ENCODE results near the gene DOK6. TPM values are rescaled to one million over a fixed set of nuclear protein-coding genes. Genes with fewer than 3 reads are reported as not detected.

DOK6 gene
- total and polyA plus RNA-seq, 8 donors = 0.15 to 1.3 (median 0.33) TPM

- ATAC-seq (no peak), DNase-seq (no peak), FAIRE-seq (no peak)
- intact Hi-C loops (cut with DNase I) = no loop called here
- Histone ChIP-seq H3K9me3 (no peaks in the 10 kb centered on the region), H3K4me3 (no peak overlapping the region), H3K27me3 (no peaks in the 10 kb centered on the region), H3K36me3 (no peaks in the 10 kb centered on the region), H3K27ac (no peak overlapping the region), H3K4me1 (no peaks in the 10 kb centered on the region)
- 95 to 96% methylated on average over 5 of the region's 5 CpGs for WGBS, 2 donors
- TF ChIP-seq, protein P1, sequence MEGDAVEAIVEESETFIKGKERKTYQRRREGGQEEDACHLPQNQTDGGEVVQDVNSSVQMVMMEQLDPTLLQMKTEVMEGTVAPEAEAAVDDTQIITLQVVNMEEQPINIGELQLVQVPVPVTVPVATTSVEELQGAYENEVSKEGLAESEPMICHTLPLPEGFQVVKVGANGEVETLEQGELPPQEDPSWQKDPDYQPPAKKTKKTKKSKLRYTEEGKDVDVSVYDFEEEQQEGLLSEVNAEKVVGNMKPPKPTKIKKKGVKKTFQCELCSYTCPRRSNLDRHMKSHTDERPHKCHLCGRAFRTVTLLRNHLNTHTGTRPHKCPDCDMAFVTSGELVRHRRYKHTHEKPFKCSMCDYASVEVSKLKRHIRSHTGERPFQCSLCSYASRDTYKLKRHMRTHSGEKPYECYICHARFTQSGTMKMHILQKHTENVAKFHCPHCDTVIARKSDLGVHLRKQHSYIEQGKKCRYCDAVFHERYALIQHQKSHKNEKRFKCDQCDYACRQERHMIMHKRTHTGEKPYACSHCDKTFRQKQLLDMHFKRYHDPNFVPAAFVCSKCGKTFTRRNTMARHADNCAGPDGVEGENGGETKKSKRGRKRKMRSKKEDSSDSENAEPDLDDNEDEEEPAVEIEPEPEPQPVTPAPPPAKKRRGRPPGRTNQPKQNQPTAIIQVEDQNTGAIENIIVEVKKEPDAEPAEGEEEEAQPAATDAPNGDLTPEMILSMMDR (IDR thresholded peaks at IDR 0.05) = no peak
These were observed 363.1 kb downstream of the DOK6 start for GRCh38 chr18:69763821-69764220.

GRCh38 chr18:69770238-69770637, 369.6 kb downstream of the DOK6 start:
- H3K4me3 ChIP-seq = no peak overlapping the region
- WGBS, 2 donors = 41 to 46% methylated on average over 4 of the region's 4 CpGs
- no peaks in the 10 kb centered on the region for H3K4me1 ChIP-seq
- ATAC-seq (no peak), DNase-seq (no peak), FAIRE-seq (no peak)
- intact Hi-C loops (cut with DNase I) = no loop called here
- H3K27me3 ChIP-seq = no peaks in the 10 kb centered on the region
- no peak overlapping the region for H3K27ac ChIP-seq
- no peaks in the 10 kb centered on the region for H3K36me3 ChIP-seq
- no peaks in the 10 kb centered on the region for H3K9me3 ChIP-seq
- TF ChIP-seq, protein P1 (IDR thresholded peaks at IDR 0.05) = no peak

GRCh38 chr18:69774831-69775230, 374.1 kb downstream of the DOK6 start:
- ATAC-seq = no peak
- TF ChIP-seq, protein P1 (IDR thresholded peaks at IDR 0.05) = no peak
- intact Hi-C loops (cut with DNase I) = no loop called here
- 41 to 66% methylated on average over 3 of the region's 3 CpGs for WGBS, 2 donors
- H3K4me1 ChIP-seq = no peaks in the 10 kb centered on the region
- DNase-seq = no peak
- H3K27me3 ChIP-seq = no peaks in the 10 kb centered on the region
- no peak overlapping the region for H3K27ac ChIP-seq
- no peaks in the 10 kb centered on the region for H3K9me3 ChIP-seq
- H3K4me3 ChIP-seq = no peak overlapping the region
- H3K36me3 ChIP-seq = no peaks in the 10 kb centered on the region
- FAIRE-seq = no peak

DNA sequence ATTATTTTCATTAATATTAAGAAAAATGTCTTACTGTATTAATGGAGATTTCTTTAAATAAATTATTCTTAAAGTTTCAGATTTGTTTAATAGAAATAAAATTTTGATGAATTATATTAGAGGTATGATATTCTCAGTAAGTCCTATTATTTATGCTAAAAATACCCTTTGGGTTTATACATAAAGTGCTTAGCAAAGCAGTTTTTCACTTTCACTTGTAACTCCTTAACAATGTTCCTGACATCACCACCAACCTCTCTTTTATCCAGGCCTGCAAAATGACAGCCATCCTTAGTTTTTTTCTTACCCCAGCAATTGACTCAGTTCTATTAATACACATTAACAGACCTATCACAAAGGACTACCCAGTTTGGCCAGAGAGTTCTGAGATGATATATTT, 376.6 kb downstream of the DOK6 start:
- Histone ChIP-seq H3K4me1 (no peaks in the 10 kb centered on the region), H3K36me3 (no peaks in the 10 kb centered on the region), H3K27me3 (no peaks in the 10 kb centered on the region), H3K27ac (no peak overlapping the region), H3K9me3 (no peaks in the 10 kb centered on the region), H3K4me3 (no peak overlapping the region)
- intact Hi-C loops (cut with DNase I) = no loop called here
- DNase-seq (no peak), ATAC-seq (no peak), FAIRE-seq (no peak)
- TF ChIP-seq, protein P1 (IDR thresholded peaks at IDR 0.05) = no peak

DNA sequence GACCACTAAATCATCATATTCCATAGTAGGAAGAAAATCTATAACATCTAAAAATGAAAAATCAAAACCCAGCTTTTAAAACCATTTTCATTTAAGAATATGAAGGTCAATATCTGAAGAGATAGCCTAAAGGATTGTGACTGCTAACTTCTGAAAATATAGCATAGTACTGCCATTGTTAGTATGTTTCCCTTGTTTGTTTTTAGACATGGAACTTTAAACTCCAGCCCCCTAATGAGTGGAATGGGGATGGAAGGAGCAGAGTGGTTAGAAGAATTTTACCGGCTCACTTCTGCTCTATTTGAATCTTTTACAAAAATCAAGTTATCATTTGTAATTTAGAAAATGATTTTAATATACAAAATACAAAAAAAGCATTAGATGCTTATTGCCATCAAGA, 378.0 kb downstream of the DOK6 start:
- H3K36me3 ChIP-seq = no peaks in the 10 kb centered on the region
- no peak for ATAC-seq
- H3K27ac ChIP-seq = no peak overlapping the region
- TF ChIP-seq, protein P1 (IDR thresholded peaks at IDR 0.05) = no peak
- no peak for FAIRE-seq
- H3K4me1 ChIP-seq = no peaks in the 10 kb centered on the region
- WGBS, 2 donors = 86 to 91% methylated on average over 1 of the region's 1 CpG
- H3K27me3 ChIP-seq = no peaks in the 10 kb centered on the region
- no peaks in the 10 kb centered on the region for H3K9me3 ChIP-seq
- DNase-seq = no peak
- intact Hi-C loops (cut with DNase I) = no loop called here
- no peak overlapping the region for H3K4me3 ChIP-seq
